Astrocyte of the cerebellum (primary cell): ENCODE results near the gene IMMP2L.

Experiments used
- DNase-seq: peaks from one replicate; pipeline ENCODE4 v3.0.0-alpha.2; 2011; ENCODE audit warnings: low read depth
- H3K4me3 ChIP-seq: 2 replicates; pipeline ENCODE4 v1.5.1; 2011; ENCODE audit warnings: mild to moderate bottlenecking, low read depth, low read length, moderate library complexity
- CTCF ChIP-seq: IDR thresholded peaks from 2 replicates; pipeline ENCODE4 v1.5.1; 2012; ENCODE audit warnings: low read length, low read depth, moderate library complexity, mild to moderate bottlenecking; ENCODE audit errors: missing control alignments
- in situ Hi-C: cut with HindIII; loops from 2 replicates; pipeline ENCODE4 v1.10.0; 2017; ENCODE audit warnings: low sequenced_read_pairs

Gene IMMP2L

DNA sequence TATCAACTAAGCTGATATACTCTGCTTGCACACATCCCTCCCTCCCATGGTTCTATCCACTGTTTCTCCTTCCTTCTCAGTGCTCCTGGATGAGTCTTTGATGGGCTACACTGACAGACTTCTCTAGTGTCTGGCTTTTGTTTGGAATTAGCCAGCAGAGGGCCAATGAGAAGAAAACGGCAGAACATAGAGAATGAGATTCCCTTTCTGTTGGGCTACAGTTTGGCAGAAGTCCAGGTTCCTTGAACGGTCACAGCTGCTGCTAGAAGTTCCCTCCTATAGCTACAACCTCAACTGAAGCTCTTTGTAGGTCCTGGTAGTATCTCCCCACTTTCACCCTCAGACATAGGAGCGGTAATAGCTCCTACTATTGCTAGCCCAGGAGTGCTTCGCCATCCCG is 722.4 kb downstream of the IMMP2L start:
- DNase-seq, result peak; percentile 11
- TF ChIP-seq CTCF, result peak; percentile 26
- no peak overlapping the region for H3K4me3 ChIP-seq
- in situ Hi-C loops, result no loop called here

DNA sequence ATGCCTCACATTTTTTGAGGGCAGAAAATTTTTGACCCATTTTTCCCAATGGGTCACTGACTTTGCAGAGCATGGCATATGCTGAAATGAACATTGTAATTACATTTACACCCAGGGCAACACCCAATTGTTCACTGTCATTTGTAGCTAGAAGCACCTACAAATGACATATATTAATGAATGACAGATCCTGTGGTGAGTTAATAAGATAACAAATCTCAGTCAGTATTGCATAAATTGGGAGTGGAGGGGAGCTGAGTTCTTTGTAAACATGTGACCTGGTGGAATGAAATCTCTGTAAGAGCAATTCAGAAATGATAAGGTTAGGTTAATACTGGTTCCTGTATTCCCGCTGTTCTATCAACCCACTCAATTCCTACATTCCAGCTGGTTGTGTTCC is 726.4 kb downstream of the IMMP2L start:
- no peak overlapping the region for H3K4me3 ChIP-seq
- no peak for TF ChIP-seq CTCF
- in situ Hi-C loops, result no loop called here
- no peak for DNase-seq

DNA sequence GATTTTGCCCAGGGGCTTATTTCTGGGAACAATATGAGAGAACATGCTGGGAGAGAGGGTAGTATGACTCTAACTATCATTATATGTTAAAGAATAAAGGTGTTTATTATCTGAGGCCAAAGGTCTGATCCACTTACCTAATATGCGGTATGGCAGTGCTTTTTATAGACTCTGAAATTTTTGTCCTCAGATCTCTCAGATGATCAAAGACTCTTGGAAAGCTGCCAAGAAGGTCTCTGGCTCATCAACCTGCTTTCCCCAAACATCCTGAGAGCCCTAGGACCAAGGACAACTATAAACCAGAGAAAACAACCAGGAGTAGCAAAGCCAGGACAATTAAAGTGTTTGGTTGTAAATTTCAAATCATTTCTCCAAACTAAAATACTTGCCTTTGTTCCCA is 727.1 kb downstream of the IMMP2L start:
- no peak for DNase-seq
- in situ Hi-C loops, result no loop called here
- no peak overlapping the region for H3K4me3 ChIP-seq
- TF ChIP-seq CTCF, result no peak

- no peak overlapping the region for H3K4me3 ChIP-seq
- DNase-seq, result no peak
- no peak for TF ChIP-seq CTCF
- in situ Hi-C loops, result no loop called here
Observed at GRCh38 chr7:110831419-110831818, 730.9 kb downstream of the IMMP2L start.

DNA sequence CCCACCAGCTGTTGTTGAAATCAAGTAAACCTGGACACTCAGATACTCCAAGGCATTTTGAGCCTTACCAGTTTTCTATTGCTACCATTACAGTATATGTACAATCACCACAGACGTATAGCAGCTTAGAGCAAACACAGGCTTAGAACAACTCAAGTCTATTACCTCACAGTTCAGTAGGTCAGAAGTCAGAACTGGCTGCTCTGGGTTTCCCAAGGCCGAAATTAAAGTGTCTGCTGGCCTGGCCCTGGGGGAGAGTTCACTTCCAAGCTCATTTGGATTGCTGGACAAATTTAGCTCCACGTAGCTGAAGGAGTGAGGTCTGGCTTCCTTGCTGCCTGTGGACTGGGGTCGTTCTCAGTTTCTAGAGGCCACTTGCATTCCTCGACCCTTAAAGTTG is 731.5 kb downstream of the IMMP2L start:
- no peak for DNase-seq
- H3K4me3 ChIP-seq, result no peak overlapping the region
- in situ Hi-C loops, result no loop called here
- TF ChIP-seq CTCF, result no peak

- no peak for DNase-seq
- no peak for TF ChIP-seq CTCF
- H3K4me3 ChIP-seq, result no peak overlapping the region
- in situ Hi-C loops, result no loop called here
Observed at GRCh38 chr7:110827936-110828335, 734.4 kb downstream of the IMMP2L start.

- TF ChIP-seq CTCF, result no peak
- DNase-seq, result no peak
- H3K4me3 ChIP-seq, result no peak overlapping the region
- in situ Hi-C loops, result no loop called here
Observed at GRCh38 chr7:110827287-110827855, 734.9 kb downstream of the IMMP2L start.
